ENCODE data around the gene PRR7. TPM values are rescaled to one million over a fixed set of nuclear protein-coding genes. Genes with fewer than 3 reads are reported as not detected.

PRR7 gene
- total RNA-seq, 1 experiment from 2014 or later = 23.2 TPM

GRCh38 chr5:177437623-177438022, 9.0 kb upstream of the PRR7 start:
- POLR2A ChIA-PET = interaction anchor here (1.4 to 17.7 kb wide), 3 partner anchors 8 to 12 kb away, joined by 5 to 217 read pairs (median 5); partner anchors contain the start of gene GRK6
- H3K4me3 Mint-ChIP-seq (ENCODE audit: unreplicated experiment) = no peak overlapping the region
- no peak for DNase-seq (ENCODE audit: unreplicated experiment)
- BruUV-seq (replicated peaks) = no TSS peak
- no peak overlapping the region for H3K27ac Mint-ChIP-seq (ENCODE audit: low read depth, unreplicated experiment)
- no peak for TF ChIP-seq CTCF (IDR thresholded peaks at IDR 0.05; ENCODE audit: unreplicated experiment)
- H3K36me3 Mint-ChIP-seq (ENCODE audit: insufficient read depth, unreplicated experiment) = peaks cover 79% of the 10 kb centered on the region
- H3K4me1 Mint-ChIP-seq (ENCODE audit: insufficient read depth, unreplicated experiment) = peaks cover 10% of the 10 kb centered on the region
- no peaks in the 10 kb centered on the region for H3K9me3 Mint-ChIP-seq (ENCODE audit: unreplicated experiment)
- no peaks in the 10 kb centered on the region for H3K27me3 Mint-ChIP-seq (ENCODE audit: insufficient read depth, unreplicated experiment)
- intact Hi-C loops (cut with micrococcal nuclease) = no loop called here
- CTCF ChIA-PET = interaction anchor here (0.6 to 3.3 kb wide), 4 partner anchors 12 to 123 kb away, joined by 3 to 11 read pairs (median 4); no protein-coding TSS in a partner anchor

GRCh38 chr5:177438468-177438867, 8.1 kb upstream of the PRR7 start:
- ChIA-PET POLR2A (interaction anchor here (1.8 to 17.7 kb wide), 2 partner anchors 9 to 10 kb away, joined by 9 to 217 read pairs; partner anchors contain the start of gene GRK6), CTCF (interaction anchor here (0.5 to 3.3 kb wide), 6 partner anchors 14 to 48 kb away, joined by 3 to 11 read pairs (median 7); no protein-coding TSS in a partner anchor)
- Mint-ChIP-seq H3K4me1 (ENCODE audit: insufficient read depth, unreplicated experiment) (peaks cover 10% of the 10 kb centered on the region), H3K4me3 (ENCODE audit: unreplicated experiment) (no peak overlapping the region), H3K27me3 (ENCODE audit: insufficient read depth, unreplicated experiment) (no peaks in the 10 kb centered on the region), H3K9me3 (ENCODE audit: unreplicated experiment) (no peaks in the 10 kb centered on the region), H3K36me3 (ENCODE audit: insufficient read depth, unreplicated experiment) (peaks cover 77% of the 10 kb centered on the region), H3K27ac (ENCODE audit: low read depth, unreplicated experiment) (no peak overlapping the region)
- DNase-seq (ENCODE audit: unreplicated experiment) = no peak
- intact Hi-C loops (cut with micrococcal nuclease) = no loop called here
- no TSS peak for BruUV-seq (replicated peaks)
- no peak for TF ChIP-seq CTCF (IDR thresholded peaks at IDR 0.05; ENCODE audit: unreplicated experiment)

GRCh38 chr5:177439518-177440053, 7.0 kb upstream of the PRR7 start:
- no peak overlapping the region for H3K27ac Mint-ChIP-seq (ENCODE audit: low read depth, unreplicated experiment)

More at GRCh38 chr5:177439518-177440053, 7.0 kb upstream of the PRR7 start:
- intact Hi-C loops (cut with micrococcal nuclease) = no loop called here
- Mint-ChIP-seq H3K9me3 (ENCODE audit: unreplicated experiment) (no peaks in the 10 kb centered on the region), H3K4me3 (ENCODE audit: unreplicated experiment) (no peak overlapping the region), H3K36me3 (ENCODE audit: insufficient read depth, unreplicated experiment) (peaks cover 69% of the 10 kb centered on the region), H3K4me1 (ENCODE audit: insufficient read depth, unreplicated experiment) (peaks cover 13% of the 10 kb centered on the region), H3K27me3 (ENCODE audit: insufficient read depth, unreplicated experiment) (no peaks in the 10 kb centered on the region)
- no peak for DNase-seq (ENCODE audit: unreplicated experiment)
- BruUV-seq (replicated peaks) = no TSS peak
- no peak for TF ChIP-seq CTCF (IDR thresholded peaks at IDR 0.05; ENCODE audit: unreplicated experiment)
- ChIA-PET CTCF (interaction anchor here (0.5 to 3.3 kb wide), 11 partner anchors 9 to 1186 kb away, joined by 3 to 11 read pairs (median 3); no protein-coding TSS in a partner anchor), POLR2A (interaction anchor here (1.0 to 17.7 kb wide), 5 partner anchors 8 to 120 kb away, joined by 3 to 217 read pairs (median 4); partner anchors contain the start of gene GRK6)
